ENCODE data around the gene BHLHE41.

GRCh38 chr12:26172946-26173552 is 48.2 kb upstream of the BHLHE41 start:
- no peak for TF ChIP-seq POLR2A (IDR thresholded peaks at IDR 0.05)
- TF ChIP-seq, protein P1, sequence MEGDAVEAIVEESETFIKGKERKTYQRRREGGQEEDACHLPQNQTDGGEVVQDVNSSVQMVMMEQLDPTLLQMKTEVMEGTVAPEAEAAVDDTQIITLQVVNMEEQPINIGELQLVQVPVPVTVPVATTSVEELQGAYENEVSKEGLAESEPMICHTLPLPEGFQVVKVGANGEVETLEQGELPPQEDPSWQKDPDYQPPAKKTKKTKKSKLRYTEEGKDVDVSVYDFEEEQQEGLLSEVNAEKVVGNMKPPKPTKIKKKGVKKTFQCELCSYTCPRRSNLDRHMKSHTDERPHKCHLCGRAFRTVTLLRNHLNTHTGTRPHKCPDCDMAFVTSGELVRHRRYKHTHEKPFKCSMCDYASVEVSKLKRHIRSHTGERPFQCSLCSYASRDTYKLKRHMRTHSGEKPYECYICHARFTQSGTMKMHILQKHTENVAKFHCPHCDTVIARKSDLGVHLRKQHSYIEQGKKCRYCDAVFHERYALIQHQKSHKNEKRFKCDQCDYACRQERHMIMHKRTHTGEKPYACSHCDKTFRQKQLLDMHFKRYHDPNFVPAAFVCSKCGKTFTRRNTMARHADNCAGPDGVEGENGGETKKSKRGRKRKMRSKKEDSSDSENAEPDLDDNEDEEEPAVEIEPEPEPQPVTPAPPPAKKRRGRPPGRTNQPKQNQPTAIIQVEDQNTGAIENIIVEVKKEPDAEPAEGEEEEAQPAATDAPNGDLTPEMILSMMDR (IDR thresholded peaks at IDR 0.05), result no peak
- no peak for TF ChIP-seq POLR2AphosphoS5 (IDR thresholded peaks at IDR 0.05)

Data from upper lobe of left lung (tissue), 4 donors.